ENCODE measurements around the gene DENND5A. TPM values are rescaled to one million over a fixed set of nuclear protein-coding genes. Genes with fewer than 3 reads are reported as not detected.

Gene DENND5A
- 100 to 1,000 TPM; 107 to 132 (median 111) TPM for total RNA-seq

- TF ChIP-seq CTCF (IDR thresholded peaks at IDR 0.05; ENCODE audit: low read depth), result no peak
Measured at GRCh38 chr11:9265211-9266131, at the start of gene DENND5A. Gene DENND5A, minus strand, starts transcription at chr11:9265350. Its CDS starts 281 bp downstream, at chr11:9265069.

GRCh38 chr11:9314291-9315077 is 49.3 kb upstream of the DENND5A start, which contains the start of gene TMEM41B:
Gene TMEM41B, minus strand, starts transcription at chr11:9314593. Its CDS starts 152 bp downstream, at chr11:9314441.
- TF ChIP-seq CTCF (IDR thresholded peaks at IDR 0.05; ENCODE audit: low read depth), result no peak

- no peak for TF ChIP-seq CTCF (IDR thresholded peaks at IDR 0.05; ENCODE audit: low read depth)
Measured at GRCh38 chr11:9313648-9314290, 48.6 kb upstream of the DENND5A start.

- TF ChIP-seq CTCF (IDR thresholded peaks at IDR 0.05; ENCODE audit: low read depth), result no peak
Measured at GRCh38 chr11:9310485-9311090, 45.4 kb upstream of the DENND5A start.

GRCh38 chr11:9304178-9304577 is 39.0 kb upstream of the DENND5A start:
- no peak for TF ChIP-seq CTCF (IDR thresholded peaks at IDR 0.05; ENCODE audit: low read depth)

- no peak for TF ChIP-seq CTCF (IDR thresholded peaks at IDR 0.05; ENCODE audit: low read depth)
Measured at GRCh38 chr11:9302448-9302847, 37.3 kb upstream of the DENND5A start.

Measured in subcutaneous adipose tissue (tissue), 4 donors.